HUES64 (cell line): ENCODE data around the gene DOCK9.
"Not testable (repeated sequence)": the region's sequence is repeated elsewhere in the genome, so short reads cannot be mapped to it uniquely, and the experiment has no call there.

Experiments
- H3K27ac ChIP-seq: 2 replicates; pipeline ENCODE4 v1.7.0; 2013; ENCODE audit warnings: low read depth, low read length, inconsistent platforms
- H3K27me3 ChIP-seq: 2 replicates; pipeline ENCODE4 v1.6.1; 2013; ENCODE audit warnings: mild to moderate bottlenecking, low read length; ENCODE audit not compliant: insufficient read depth
- H3K36me3 ChIP-seq: 2 replicates; pipeline ENCODE4 v1.6.1; 2013; ENCODE audit warnings: mild to moderate bottlenecking, low read length; ENCODE audit not compliant: insufficient read depth
- H3K4me1 ChIP-seq: 2 replicates; pipeline ENCODE4 v1.6.1; 2013; ENCODE audit warnings: mild to moderate bottlenecking, low read length, moderate library complexity; ENCODE audit not compliant: insufficient read depth
- H3K4me3 ChIP-seq: 2 replicates; pipeline ENCODE4 v1.5.1; 2013; ENCODE audit warnings: mild to moderate bottlenecking, low read length, moderate library complexity
- H3K9ac ChIP-seq: 2 replicates; pipeline ENCODE4 v1.6.1; 2013; ENCODE audit warnings: mild to moderate bottlenecking, low read depth, low read length
- H3K9me3 ChIP-seq: 2 replicates; pipeline ENCODE4 v1.6.1; 2013; ENCODE audit warnings: low read depth, low read length; ENCODE audit not compliant: insufficient read depth
- WGBS: fragments of 150-250, 120-280 bp; methylation state at CpG from one replicate; pipeline ENCODE4 v1.1.7; 2013; ENCODE audit warnings: missing lambda C conversion rate; 5-methylcytosine and 5-hydroxymethylcytosine counted together

Gene DOCK9

GRCh38 chr13:98819382-98820010, 158.4 kb downstream of the DOCK9 start:
- WGBS: 88% methylated on average over 6 of the region's 6 CpGs
- no peak overlapping the region for H3K9ac ChIP-seq
- H3K9me3 ChIP-seq: no peaks in the 10 kb centered on the region
- H3K36me3 ChIP-seq: no peaks in the 10 kb centered on the region
- H3K4me1 ChIP-seq: peaks cover 13% of the 10 kb centered on the region
- H3K27ac ChIP-seq: no peak overlapping the region
- no peak overlapping the region for H3K4me3 ChIP-seq
- no peaks in the 10 kb centered on the region for H3K27me3 ChIP-seq

GRCh38 chr13:98816406-98816805, 161.5 kb downstream of the DOCK9 start:
- Histone ChIP-seq H3K9ac (no peak overlapping the region), H3K4me1 (peaks cover 7% of the 10 kb centered on the region), H3K9me3 (no peaks in the 10 kb centered on the region), H3K27ac (no peak overlapping the region), H3K36me3 (no peaks in the 10 kb centered on the region), H3K27me3 (no peaks in the 10 kb centered on the region), H3K4me3 (no peak overlapping the region)
- WGBS: 93% methylated on average over 12 of the region's 12 CpGs

- no peaks in the 10 kb centered on the region for H3K9me3 ChIP-seq
- 90% methylated on average over 3 of the region's 3 CpGs for WGBS
- H3K27ac ChIP-seq: no peak overlapping the region
- no peak overlapping the region for H3K9ac ChIP-seq
- H3K27me3 ChIP-seq: no peaks in the 10 kb centered on the region
- H3K4me3 ChIP-seq: no peak overlapping the region
- no peaks in the 10 kb centered on the region for H3K36me3 ChIP-seq
- no peaks in the 10 kb centered on the region for H3K4me1 ChIP-seq
Observed at GRCh38 chr13:98813993-98814392, 163.9 kb downstream of the DOCK9 start.

- H3K27ac ChIP-seq, H3K27me3 ChIP-seq, H3K36me3 ChIP-seq, H3K9ac ChIP-seq, H3K4me3 ChIP-seq, H3K9me3 ChIP-seq: not testable (repeated sequence)
- peaks cover 12% of the 10 kb centered on the region for H3K4me1 ChIP-seq
- WGBS: no CpG with 5 or more reads among the region's 5 CpGs
Observed at GRCh38 chr13:98812186-98812790, 165.6 kb downstream of the DOCK9 start.

GRCh38 chr13:98810746-98811145, 167.1 kb downstream of the DOCK9 start:
- H3K9me3 ChIP-seq: no peaks in the 10 kb centered on the region
- WGBS: 96% methylated on average over 1 of the region's 1 CpG
- no peak overlapping the region for H3K4me3 ChIP-seq
- no peaks in the 10 kb centered on the region for H3K36me3 ChIP-seq
- H3K27ac ChIP-seq: no peak overlapping the region
- peaks cover 18% of the 10 kb centered on the region for H3K4me1 ChIP-seq
- no peak overlapping the region for H3K9ac ChIP-seq
- no peaks in the 10 kb centered on the region for H3K27me3 ChIP-seq

- H3K9ac ChIP-seq: no peak overlapping the region
- H3K4me1 ChIP-seq: peaks cover 18% of the 10 kb centered on the region
- no peak overlapping the region for H3K4me3 ChIP-seq
- H3K36me3 ChIP-seq: no peaks in the 10 kb centered on the region
- no peak overlapping the region for H3K27ac ChIP-seq
- H3K27me3 ChIP-seq: no peaks in the 10 kb centered on the region
- no peaks in the 10 kb centered on the region for H3K9me3 ChIP-seq
- whole genome bisulfite sequencing: 94% methylated on average over 10 of the region's 11 CpGs
Observed at GRCh38 chr13:98809345-98809777, 168.5 kb downstream of the DOCK9 start.

- H3K4me1 ChIP-seq: peaks cover 18% of the 10 kb centered on the region
- no peaks in the 10 kb centered on the region for H3K27me3 ChIP-seq
- WGBS: 26% methylated on average over 3 of the region's 3 CpGs
- H3K9me3 ChIP-seq: no peaks in the 10 kb centered on the region
- H3K4me3 ChIP-seq: no peak overlapping the region
- H3K36me3 ChIP-seq: no peaks in the 10 kb centered on the region
- no peak overlapping the region for H3K9ac ChIP-seq
- peak overlapping the region; percentile 45; the same call in 1 of the 2 replicates for H3K27ac ChIP-seq
Observed at GRCh38 chr13:98807774-98808173, 170.1 kb downstream of the DOCK9 start.

- Histone ChIP-seq H3K27ac (no peak overlapping the region), H3K9ac (no peak overlapping the region), H3K27me3 (no peaks in the 10 kb centered on the region), H3K9me3 (no peaks in the 10 kb centered on the region), H3K36me3 (no peaks in the 10 kb centered on the region), H3K4me1 (peaks cover 18% of the 10 kb centered on the region), H3K4me3 (no peak overlapping the region)
- WGBS: 89% methylated on average over 9 of the region's 9 CpGs
Observed at GRCh38 chr13:98804336-98804855, 173.5 kb downstream of the DOCK9 start.

- Histone ChIP-seq H3K27ac (no peak overlapping the region), H3K4me1 (peaks cover 18% of the 10 kb centered on the region), H3K36me3 (no peaks in the 10 kb centered on the region), H3K27me3 (no peaks in the 10 kb centered on the region), H3K9me3 (no peaks in the 10 kb centered on the region), H3K9ac (no peak overlapping the region), H3K4me3 (no peak overlapping the region)
- WGBS: 94% methylated on average over 10 of the region's 10 CpGs
Observed at GRCh38 chr13:98803921-98804320, 173.9 kb downstream of the DOCK9 start.

- Histone ChIP-seq H3K4me3 (no peak overlapping the region), H3K36me3 (no peaks in the 10 kb centered on the region), H3K9me3 (no peaks in the 10 kb centered on the region), H3K4me1 (peaks cover 13% of the 10 kb centered on the region), H3K27me3 (no peaks in the 10 kb centered on the region), H3K27ac (no peak overlapping the region), H3K9ac (no peak overlapping the region)
- 85% methylated on average over 7 of the region's 7 CpGs for WGBS
Observed at GRCh38 chr13:98803111-98803561, 174.7 kb downstream of the DOCK9 start.

GRCh38 chr13:98802559-98802958, 175.3 kb downstream of the DOCK9 start:
- no peak overlapping the region for H3K4me3 ChIP-seq
- H3K27ac ChIP-seq: no peak overlapping the region
- no peaks in the 10 kb centered on the region for H3K36me3 ChIP-seq
- no peaks in the 10 kb centered on the region for H3K9me3 ChIP-seq
- no peak overlapping the region for H3K9ac ChIP-seq
- peaks cover 7% of the 10 kb centered on the region; the same call in 1 of the 2 replicates for H3K4me1 ChIP-seq
- 97% methylated on average over 3 of the region's 4 CpGs for WGBS
- H3K27me3 ChIP-seq: no peaks in the 10 kb centered on the region
